GM18858 (cell line): Measurements from ENCODE around the gene METTL22.

Source experiments
- ATAC-seq: cut with Tn5 transposase; IDR thresholded peaks from one replicate; pipeline ENCODE4 v1.9.1; 2021; ENCODE audit not compliant: unreplicated experiment

Gene METTL22

DNA sequence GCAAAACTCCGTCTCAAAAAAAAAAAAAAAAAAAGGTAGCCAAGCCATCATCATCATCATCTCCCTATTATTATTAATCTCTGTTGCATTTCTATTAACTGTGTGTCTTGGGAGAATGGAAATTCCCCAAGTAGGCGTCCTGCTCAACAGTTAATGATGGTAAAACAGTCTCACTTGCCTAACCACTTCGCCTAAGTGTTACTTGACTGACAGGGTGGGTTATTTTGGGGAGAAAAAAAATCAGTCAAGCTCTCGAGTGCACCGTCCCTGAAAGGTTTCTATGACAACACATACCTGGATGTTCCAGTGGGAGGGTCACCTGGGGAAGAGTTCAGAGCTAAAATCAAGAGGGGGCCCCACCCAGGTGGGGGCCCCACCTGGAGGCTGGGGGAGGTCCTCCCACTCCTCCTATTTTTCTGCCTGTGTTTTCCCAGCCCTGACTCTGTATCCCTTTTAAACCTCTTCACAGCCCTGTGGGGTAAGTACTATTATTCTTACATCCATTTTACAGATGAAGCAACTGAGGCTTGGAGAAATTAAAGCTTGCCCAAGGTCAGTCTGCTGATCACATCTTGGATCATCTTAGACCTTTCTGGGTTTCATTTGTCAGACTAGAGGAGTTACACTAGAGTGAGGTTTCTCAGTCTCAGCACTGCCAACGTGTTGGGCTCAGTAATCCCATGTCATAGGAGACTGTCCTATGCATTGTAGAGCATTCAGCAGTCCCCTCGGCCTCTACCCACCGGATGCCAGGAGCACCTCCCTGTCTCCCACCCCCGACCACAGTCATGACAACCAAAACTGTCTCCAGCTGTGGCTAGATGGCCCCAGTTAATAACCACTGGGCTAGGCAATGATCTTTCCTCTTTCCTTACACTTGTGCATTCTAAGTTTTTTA lies 41.9 kb downstream of the METTL22 start:
- no peak for ATAC-seq

DNA sequence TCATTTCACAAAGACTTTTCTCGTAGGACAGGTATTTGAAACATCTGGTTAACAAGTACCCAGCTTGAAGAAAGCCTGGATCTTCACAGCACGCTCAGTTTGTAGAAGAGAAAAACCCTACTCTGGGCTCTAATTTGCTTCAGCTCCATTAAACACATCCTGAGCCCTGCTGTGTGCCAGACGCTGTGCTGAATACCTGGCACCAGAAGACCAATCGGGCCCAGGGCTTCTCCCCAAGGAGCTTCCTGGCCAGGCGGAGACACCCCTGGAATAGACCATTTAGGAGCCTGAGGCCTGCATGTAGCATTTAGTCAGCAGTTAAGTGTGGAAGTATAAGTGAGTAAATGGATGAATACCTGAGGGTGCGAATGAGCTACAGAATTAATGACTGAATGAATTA lies 44.0 kb downstream of the METTL22 start:
- no peak for ATAC-seq

DNA sequence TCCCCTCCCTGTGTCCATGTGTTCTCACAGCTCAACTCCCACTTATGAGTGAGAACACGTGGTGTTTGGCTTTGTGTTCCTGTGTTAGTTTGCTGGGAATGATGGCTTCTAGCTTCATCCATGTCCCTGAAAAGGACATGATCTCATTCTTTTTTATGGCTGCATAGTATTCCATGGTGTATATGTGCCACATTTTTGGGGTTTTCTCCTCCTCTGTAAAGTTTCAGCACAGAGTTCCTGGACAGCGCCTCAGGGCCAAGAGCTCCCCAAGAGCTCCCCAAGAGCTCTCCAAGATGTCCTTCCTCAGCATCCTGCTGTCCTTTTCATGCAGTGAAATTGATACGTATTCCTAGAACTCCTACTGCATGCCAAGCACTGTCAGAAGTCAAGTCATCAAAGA lies 46.0 kb downstream of the METTL22 start:
- no peak for ATAC-seq

DNA sequence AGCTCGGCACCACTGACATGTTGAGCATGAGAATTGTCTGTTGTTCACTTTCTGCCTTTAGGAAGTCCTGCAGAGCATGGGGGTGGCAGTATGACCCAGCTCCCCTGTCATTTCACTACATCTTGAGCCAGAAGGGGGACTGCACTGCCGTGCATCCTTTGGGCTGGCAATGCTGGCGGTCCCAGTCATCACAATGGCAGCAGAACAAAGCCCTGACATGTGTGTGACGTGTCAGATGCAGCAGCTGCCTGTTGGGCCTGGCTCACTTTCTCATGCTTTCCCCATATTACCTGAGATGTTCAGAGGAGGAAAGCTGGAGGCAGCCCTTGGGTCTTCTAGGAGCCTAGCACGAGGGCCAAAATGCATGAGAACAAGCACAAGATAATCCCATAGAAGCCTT lies 46.6 kb downstream of the METTL22 start:
- ATAC-seq = no peak

DNA sequence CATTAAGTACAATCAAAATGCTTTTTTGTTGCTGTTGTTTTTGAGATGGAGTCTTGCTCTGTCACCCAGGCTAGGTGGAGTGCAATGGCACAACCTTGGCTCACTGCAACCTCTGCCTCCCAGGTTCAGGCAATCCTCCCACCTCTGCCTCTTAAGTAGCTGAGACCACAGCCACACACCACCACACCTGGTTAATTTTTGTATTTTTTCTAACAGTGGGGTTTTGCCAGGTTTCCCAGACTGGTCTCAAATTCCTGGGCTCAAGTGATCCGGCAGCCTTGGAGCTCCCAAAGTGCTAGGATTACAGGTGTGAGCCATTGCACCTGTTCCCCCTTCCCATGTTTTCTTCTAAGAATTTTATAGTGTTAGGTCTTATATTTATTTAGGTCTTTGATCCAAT lies 48.0 kb downstream of the METTL22 start:
- no peak for ATAC-seq

DNA sequence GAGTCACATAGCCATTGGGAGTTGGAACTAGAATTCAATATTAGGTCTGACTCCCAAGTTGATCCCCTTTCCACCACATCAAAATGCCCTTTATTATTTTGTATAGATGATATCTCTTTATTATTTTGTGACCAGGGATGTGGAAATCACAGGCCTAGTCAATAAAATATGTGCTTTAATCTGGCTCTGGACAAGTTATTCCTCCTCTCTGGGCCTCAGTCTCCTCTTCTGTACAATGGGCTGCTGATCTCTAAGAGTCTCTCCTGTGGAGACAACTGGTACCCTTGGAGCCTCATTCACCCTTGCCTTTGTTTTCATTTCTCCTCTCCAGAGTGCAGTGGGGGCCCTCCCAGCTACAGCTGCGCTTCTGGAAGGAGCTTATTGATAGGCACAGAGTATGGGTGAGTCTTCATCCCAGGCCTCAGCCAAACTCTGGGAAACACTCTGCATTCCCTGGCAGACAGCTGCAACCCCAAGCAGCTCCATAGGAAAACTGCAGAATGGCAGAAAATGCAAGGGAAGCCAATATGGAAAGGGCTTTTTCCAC lies 48.6 kb downstream of the METTL22 start:
- ATAC-seq = no peak

DNA sequence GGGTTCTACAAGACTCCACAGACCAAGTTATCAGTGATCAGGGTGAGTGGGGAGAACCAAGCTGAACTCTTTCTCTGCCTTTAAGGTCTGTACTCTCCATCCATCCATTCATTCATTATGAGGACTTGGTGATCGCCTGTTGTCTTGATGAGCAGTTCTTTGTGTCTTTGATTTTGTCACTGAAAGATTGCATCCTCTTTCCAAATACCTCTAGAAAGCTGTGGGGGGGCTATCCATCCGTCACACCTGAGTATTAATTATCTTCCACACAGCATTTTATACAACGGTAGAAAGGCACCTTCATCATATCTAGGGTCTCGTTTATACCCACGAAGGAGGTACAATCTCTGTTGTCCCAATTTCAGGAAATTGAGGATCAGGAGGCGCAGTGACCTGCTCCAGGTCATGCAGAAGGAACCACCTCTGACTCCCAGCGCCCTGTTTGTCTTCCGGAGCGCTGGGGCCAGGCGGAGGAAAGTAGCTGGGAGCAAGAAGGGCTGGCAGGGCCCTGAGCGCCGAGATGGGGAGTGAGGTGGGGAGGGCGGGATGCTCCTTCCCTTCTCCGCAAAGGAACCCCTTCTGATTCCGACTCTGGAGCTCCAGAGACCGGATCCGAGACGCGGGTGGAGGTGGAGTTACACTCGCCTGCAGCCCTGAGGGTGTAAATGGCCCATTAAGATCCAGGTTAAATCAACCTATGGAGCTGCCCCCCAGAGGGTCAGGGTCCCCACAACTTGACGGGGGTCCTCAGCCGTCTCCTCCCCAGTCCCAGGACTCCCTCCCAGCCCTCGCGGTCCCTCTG lies 52.3 kb downstream of the METTL22 start:
- peak; percentile 15 for ATAC-seq

DNA sequence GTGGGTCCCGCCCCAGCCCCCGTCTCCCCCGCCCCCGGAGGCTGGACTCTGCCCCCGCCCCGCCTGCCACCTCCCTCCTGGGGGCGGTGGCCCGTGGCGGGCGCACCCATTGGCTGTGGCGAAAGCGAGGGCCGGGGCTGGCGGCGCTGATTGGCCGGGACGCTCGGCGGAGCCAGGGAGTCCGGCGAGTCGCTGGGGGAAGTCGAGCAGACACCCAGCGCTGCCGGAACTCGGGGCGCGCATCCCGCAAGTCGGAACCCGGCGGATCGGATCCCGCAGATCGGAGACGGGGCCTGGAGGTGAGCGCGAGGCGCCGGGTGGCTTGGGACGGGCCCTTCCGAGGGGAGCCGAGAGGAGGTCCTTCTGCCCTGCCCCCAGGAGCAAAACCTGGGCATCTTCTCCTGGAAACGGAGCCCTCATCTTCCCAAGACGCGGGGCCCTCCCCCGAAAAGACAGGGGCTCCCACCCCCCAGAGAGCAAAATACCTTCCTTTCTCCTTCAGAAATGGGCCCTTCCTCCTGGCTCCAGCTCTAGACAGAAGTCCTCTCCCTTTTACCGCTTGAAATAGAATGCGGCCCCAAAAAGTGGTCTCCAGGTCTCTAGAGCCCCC lies 53.0 kb downstream of the METTL22 start, which contains the start of gene ABAT:
Gene ABAT (plus strand): TSS at position 205 of the 610 bp plus-strand sequence. CDS start 61,123 bp downstream, outside the sequence.
- ATAC-seq = peak; percentile 99

DNA sequence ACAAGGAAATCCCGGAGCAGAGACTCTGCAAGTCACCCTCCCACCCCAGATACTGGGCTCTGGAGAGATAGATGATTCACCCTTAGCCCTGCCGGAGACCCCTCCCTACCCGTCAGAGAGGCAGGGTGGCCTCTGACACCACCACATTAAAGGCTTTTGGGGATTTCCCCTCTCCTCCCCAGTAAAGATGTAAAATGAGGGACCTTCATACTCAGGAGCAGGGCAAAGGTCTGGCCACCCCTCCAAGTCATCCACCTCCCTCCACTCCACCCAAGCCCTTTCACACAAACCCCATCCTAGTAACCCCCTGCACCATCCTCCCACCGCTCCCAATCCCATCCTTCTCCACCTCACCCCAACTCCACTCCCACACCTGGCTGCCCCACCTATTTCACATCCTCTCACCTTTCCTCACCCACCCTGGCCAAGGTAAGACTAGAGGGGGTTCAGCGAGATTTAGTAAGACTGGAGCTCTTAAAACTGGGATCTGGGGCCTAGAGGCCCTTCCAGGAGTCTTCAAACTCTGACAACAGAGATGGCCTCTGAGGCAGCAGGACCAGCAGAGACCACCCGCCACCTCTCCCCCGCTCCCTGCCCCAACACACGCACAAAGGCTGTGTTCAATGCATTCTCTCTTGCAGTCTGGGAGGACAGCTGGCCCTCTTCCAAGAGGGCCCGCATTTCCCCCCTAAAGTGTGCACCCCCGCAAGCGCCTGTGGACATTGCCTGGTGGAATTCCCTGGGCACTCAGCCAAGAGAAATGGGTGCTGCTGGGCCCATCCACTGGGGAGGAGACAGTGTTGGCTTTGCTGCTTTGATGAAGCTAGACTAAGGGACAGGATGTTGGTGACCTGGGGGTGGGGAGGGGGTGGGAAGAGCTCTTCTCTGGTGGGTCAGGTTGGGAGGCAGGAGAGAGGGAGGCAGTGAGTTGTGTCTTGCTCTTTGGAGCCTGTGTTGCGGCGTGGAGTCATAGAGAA lies 54.0 kb downstream of the METTL22 start:
- ATAC-seq = no peak

DNA sequence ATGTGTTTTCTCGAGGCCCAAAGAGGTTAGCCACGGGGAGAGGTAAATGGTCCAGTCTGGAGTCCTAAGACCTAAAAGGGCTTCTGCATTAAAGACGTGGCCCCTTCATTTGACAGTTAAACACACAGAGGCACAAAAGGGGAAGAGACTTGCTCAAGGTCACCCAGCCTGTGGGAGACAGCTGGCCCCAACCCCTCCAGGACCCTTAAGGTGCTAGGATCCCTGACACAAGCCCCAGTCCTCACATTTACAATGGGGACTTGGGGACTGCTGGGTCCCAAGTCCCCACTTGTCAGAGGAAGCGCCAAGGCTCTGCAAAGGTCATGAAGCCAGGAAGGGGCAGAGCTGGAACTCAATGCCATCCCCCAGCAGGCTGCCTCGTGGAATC lies 54.7 kb downstream of the METTL22 start:
- ATAC-seq = no peak

DNA sequence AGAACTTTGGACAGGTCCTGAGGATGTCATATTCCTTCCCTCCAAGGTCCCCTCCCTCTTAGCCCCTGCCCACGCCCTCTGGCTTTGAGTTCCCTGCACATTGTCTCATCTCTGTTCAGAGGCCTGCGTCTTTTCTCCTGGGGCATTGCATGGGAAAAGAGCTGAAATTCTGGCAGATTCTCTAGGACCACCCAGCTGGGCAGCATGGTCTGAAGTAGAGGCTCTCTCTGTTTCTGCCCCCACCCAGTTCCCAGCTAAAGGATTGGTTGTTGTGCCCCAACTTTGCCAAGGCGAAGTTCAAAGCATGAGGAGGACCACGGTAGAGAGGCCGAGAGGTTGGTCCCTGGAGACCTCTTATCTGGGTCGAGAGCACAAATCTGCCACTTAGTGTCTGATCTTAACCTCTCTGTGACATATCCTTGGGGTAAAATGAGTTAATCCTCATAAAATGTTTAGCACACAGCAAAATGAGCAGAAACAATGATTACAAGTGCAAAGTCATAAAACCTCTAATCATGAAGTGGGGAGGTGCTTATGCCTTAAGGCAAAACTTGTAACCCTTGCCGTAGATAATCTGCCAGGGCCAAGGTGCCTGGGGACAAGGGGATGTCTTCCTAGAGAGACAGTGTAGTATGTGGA lies 55.4 kb downstream of the METTL22 start:
- ATAC-seq = no peak

DNA sequence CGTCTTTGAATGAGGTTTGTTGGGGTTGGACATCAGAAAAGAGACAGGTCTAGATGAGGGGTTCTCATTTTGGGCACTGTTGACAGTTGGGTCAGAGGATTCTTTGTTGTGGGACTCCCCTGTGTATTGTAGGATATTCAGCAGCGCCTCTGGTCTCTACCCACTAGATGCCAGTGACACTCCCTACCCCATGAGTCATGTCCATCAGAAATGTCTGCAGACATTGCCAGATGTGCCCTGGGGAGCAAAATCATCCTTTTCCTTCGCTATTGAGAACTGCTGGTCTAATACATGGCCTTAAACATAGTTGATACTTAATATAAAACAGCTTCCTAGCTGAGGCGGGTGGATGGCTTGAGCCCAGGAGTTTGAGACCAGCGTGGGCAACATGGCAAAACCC lies 56.0 kb downstream of the METTL22 start:
- no peak for ATAC-seq

DNA sequence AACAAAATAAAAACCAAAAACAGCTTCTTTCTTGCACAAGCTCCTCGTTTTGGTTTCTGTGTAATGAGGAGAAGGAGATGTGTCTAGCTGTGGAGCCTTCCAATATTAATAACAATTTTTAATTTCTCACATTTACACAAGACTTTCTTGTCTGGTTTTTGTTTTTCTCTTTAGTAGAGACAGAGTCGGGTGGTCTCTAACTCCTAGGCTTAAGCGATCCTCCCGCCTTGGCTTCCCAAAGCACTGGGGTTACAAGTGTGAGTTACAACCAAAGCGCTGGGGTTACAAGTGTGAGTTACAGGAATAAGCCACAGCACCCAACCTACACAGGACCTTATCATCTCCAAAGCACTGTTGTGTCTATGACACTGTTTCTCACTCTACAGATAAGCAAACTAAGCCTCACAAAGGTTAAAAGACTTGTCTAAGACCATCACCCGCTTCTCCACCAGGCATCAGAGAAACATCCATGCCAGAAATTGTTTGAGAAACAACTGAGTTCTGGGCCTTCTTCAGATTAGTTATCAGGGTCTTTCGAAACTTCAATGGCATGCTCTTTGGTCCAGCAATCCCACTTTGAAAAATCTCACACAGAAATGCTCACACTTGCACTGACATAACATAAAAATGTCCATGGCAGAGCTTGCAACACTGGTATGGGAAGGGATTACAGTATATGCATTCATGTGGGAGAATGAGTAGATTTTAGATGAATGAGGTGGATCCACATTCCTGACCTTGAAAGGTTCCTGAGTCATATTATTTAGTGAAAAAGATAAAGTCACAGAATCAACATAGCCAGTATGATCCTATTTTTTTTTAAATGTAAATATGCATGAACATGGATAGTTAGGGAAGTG lies 56.8 kb downstream of the METTL22 start:
- ATAC-seq = no peak

DNA sequence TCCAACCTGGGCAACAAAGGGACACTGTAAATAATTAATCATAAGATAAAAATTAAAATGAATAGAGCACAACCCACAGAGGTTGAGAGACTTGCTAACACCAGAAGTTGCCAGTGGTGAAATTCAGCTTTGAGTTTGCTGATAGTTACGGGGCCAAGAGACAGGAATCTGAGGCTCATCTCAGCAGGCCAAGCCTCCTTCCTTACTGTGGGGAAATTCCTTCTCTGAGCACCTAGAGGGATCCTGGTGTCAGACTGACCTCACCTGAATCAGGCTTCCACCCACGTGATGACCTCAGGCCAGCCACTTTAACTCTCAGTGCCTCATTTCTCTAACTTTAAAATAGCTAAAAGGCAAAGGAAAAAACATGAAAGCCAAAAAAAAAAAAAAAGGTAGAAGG lies 57.7 kb downstream of the METTL22 start:
- ATAC-seq = no peak

DNA sequence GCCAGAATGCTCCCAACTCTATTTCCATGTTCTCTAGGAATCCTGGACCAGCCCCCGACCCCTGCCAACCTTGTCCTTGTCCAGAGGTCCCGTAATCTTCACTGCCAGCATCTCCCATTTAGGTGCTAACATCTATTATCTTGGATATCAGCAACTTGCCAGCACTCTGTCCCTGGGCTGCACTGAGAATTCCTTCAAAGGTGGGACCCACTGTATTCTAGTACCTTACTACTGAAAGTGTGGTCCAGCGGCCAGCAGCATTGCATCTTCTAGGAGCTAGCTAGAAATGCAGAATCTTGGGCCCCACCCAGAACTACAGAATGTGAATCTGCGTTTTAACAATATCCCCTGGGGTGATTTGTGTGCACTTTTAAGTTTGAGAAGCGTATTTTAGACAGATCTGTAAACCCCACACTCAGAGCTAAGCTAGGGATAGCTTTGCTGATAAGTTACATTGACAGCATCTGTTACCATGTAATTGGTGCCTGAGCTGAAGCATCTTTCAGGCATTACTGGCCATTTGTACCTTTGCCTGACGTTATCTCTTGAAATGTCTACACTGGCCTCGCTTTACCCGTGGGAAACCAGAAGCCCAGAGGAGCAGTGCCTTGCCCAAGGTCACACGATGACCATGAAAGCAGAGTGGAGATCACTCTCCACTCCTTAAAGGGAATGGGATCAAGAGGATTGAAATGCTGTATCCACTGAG lies 61.2 kb downstream of the METTL22 start:
- ATAC-seq = no peak

DNA sequence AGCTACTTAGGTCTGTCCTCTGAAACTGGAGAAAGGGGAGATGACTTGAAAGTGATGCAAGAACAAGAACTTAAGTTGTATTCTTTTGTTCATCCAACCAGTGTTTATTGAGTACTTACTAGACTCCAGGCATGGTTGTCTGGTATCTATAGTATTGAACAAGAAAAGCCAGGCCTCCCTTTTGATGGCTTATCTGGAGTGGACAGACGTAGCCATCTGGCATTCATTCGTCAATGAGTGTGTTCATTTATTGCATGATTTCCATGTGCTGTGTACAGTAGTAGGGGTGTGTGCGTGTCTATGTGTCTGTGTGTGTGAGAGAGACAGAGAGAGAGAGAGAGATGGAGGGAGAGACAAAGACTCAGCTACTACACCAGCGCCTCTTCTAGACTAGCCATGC lies 62.1 kb downstream of the METTL22 start:
- no peak for ATAC-seq

DNA sequence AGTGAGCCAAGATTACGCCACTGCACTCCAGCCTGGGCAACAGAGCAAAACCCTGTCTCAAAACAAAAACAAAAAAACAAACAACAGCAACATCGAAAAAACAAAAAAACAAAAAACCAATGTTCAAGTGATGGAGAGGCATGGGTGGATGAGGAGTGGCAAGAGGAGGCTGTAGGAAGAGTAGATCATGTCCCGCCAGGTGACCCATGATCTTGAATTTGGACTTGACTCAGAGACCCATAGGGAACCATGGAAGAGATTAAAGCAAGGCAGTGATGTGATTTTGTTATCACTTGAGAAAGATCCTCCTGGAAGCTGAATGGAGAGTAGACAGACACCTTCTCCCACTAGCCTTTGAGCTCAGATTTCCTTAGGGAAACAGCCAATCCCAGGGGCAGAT lies 64.1 kb downstream of the METTL22 start:
- ATAC-seq = no peak

DNA sequence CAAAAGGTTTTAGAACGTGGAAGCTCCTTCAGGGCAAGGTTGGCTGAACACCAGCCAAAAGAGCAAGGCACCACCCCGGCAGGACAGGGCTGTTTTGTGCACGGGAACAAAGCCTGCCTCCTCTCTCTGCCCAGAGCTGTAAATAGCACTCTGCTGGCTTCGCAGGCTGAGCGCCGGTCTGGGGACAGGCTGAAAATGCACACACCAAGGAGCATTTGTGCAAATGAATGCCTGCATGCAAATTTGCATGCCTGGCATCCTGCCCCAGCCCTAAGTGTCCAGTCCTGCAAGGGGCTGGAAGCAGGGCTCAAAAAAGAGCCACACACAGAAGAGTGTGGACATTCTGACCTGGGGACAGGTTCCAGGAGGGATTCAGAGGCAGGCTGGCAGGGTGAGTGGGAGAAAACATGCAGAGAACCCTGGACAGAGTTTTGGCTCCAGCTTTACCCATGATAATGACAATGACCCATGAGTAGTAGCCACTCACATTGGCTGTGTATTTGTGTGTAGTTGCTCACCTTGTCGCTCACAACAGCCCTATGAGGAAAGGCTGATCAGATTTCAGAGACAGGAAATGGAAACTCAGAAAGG lies 64.6 kb downstream of the METTL22 start:
- ATAC-seq = no peak
